ENCODE results near the gene EGFLAM. TPM values are rescaled to one million over a fixed set of nuclear protein-coding genes. Genes with fewer than 3 reads are reported as not detected.

The EGFLAM gene
- polyA plus RNA-seq, 1 donor from 2014 or later: not detected

DNA sequence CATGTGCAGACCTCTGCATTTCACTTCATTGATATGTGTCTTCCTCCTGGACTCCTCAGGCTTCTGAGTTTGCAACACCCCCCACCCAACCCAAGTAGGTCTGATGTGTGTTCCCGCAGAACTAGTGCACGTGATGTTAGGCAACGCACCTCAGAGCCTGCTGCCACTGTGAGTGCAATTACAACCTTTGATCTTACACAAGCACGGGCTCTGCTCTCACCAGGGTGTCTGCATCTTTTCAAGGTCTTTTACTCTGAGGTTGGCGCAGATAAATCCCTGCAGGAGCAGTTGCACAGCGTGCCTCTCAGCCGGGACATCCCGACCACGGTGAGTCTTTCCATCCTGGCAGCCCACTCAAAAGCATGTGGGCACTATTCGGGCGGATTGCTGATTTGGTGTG is 80.1 kb downstream of the EGFLAM start:
- H3K79me2 ChIP-seq (replicated peaks; ENCODE audit: insufficient read depth, low read length): no peaks in the 10 kb centered on the region
- no peak for TF ChIP-seq EZH2 (IDR thresholded peaks at IDR 0.05; ENCODE audit: borderline replicate concordance, insufficient read depth, low read length, poor library complexity, severe bottlenecking)
- no peak for TF ChIP-seq TAF1 (IDR thresholded peaks at IDR 0.05; ENCODE audit: low read depth)
- TF ChIP-seq, protein P1, sequence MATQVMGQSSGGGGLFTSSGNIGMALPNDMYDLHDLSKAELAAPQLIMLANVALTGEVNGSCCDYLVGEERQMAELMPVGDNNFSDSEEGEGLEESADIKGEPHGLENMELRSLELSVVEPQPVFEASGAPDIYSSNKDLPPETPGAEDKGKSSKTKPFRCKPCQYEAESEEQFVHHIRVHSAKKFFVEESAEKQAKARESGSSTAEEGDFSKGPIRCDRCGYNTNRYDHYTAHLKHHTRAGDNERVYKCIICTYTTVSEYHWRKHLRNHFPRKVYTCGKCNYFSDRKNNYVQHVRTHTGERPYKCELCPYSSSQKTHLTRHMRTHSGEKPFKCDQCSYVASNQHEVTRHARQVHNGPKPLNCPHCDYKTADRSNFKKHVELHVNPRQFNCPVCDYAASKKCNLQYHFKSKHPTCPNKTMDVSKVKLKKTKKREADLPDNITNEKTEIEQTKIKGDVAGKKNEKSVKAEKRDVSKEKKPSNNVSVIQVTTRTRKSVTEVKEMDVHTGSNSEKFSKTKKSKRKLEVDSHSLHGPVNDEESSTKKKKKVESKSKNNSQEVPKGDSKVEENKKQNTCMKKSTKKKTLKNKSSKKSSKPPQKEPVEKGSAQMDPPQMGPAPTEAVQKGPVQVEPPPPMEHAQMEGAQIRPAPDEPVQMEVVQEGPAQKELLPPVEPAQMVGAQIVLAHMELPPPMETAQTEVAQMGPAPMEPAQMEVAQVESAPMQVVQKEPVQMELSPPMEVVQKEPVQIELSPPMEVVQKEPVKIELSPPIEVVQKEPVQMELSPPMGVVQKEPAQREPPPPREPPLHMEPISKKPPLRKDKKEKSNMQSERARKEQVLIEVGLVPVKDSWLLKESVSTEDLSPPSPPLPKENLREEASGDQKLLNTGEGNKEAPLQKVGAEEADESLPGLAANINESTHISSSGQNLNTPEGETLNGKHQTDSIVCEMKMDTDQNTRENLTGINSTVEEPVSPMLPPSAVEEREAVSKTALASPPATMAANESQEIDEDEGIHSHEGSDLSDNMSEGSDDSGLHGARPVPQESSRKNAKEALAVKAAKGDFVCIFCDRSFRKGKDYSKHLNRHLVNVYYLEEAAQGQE (IDR thresholded peaks at IDR 0.05; ENCODE audit: borderline replicate concordance): no peak
- TF ChIP-seq EP300 (conservative IDR thresholded peaks at IDR 0.05; ENCODE audit: poor library complexity, severe bottlenecking): no peak
- TF ChIP-seq RAD21 (conservative IDR thresholded peaks at IDR 0.05): no peak
- TF ChIP-seq MXI1 (conservative IDR thresholded peaks at IDR 0.05; ENCODE audit: poor library complexity, severe bottlenecking): no peak
- TF ChIP-seq, protein P2, sequence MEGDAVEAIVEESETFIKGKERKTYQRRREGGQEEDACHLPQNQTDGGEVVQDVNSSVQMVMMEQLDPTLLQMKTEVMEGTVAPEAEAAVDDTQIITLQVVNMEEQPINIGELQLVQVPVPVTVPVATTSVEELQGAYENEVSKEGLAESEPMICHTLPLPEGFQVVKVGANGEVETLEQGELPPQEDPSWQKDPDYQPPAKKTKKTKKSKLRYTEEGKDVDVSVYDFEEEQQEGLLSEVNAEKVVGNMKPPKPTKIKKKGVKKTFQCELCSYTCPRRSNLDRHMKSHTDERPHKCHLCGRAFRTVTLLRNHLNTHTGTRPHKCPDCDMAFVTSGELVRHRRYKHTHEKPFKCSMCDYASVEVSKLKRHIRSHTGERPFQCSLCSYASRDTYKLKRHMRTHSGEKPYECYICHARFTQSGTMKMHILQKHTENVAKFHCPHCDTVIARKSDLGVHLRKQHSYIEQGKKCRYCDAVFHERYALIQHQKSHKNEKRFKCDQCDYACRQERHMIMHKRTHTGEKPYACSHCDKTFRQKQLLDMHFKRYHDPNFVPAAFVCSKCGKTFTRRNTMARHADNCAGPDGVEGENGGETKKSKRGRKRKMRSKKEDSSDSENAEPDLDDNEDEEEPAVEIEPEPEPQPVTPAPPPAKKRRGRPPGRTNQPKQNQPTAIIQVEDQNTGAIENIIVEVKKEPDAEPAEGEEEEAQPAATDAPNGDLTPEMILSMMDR (IDR thresholded peaks at IDR 0.05; ENCODE audit: poor library complexity, severe bottlenecking): no peak
- TF ChIP-seq SMC3 (conservative IDR thresholded peaks at IDR 0.05; ENCODE audit: poor library complexity): no peak
- TF ChIP-seq POLR2AphosphoS5 (IDR thresholded peaks at IDR 0.05): no peak

GRCh38 chr5:38339446-38339845 is 81.1 kb downstream of the EGFLAM start:
- no peaks in the 10 kb centered on the region for H3K9me2 ChIP-seq (ENCODE audit: insufficient read depth, low read length)
- no peaks in the 10 kb centered on the region for H3F3A ChIP-seq (ENCODE audit: insufficient read depth, low read length, poor library complexity, severe bottlenecking)
- H2AFZ ChIP-seq (ENCODE audit: low read depth, low read length): no peak overlapping the region
- H3K27me3 ChIP-seq (ENCODE audit: insufficient read depth, low read depth, low read length): no peaks in the 10 kb centered on the region
- TF ChIP-seq, protein P2 (IDR thresholded peaks at IDR 0.05; ENCODE audit: poor library complexity, severe bottlenecking): no peak
- TF ChIP-seq EZH2 (IDR thresholded peaks at IDR 0.05; ENCODE audit: borderline replicate concordance, insufficient read depth, low read length, poor library complexity, severe bottlenecking) (no peak), POLR2AphosphoS5 (IDR thresholded peaks at IDR 0.05) (no peak), MXI1 (conservative IDR thresholded peaks at IDR 0.05; ENCODE audit: poor library complexity, severe bottlenecking) (no peak), RAD21 (conservative IDR thresholded peaks at IDR 0.05) (no peak), TAF1 (IDR thresholded peaks at IDR 0.05; ENCODE audit: low read depth) (no peak), SMC3 (conservative IDR thresholded peaks at IDR 0.05; ENCODE audit: poor library complexity) (no peak), EP300 (conservative IDR thresholded peaks at IDR 0.05; ENCODE audit: poor library complexity, severe bottlenecking) (no peak)
- TF ChIP-seq, protein P1 (IDR thresholded peaks at IDR 0.05; ENCODE audit: borderline replicate concordance): no peak
- H3K79me2 ChIP-seq (replicated peaks; ENCODE audit: insufficient read depth, low read length): no peaks in the 10 kb centered on the region
- no peak overlapping the region for H3K4me2 ChIP-seq (ENCODE audit: low read length)
- no peaks in the 10 kb centered on the region for H3K9me3 ChIP-seq (ENCODE audit: low read length)
- H3K9ac ChIP-seq (ENCODE audit: low read length): no peak overlapping the region
- no peak overlapping the region for H3K27ac ChIP-seq (ENCODE audit: low read length)
- no peaks in the 10 kb centered on the region for H4K20me1 ChIP-seq (ENCODE audit: insufficient read depth)
- H3K36me3 ChIP-seq (ENCODE audit: insufficient read depth, low read length): no peaks in the 10 kb centered on the region
- H3K4me3 ChIP-seq (ENCODE audit: low read length): no peak overlapping the region

More for the DNA sequence above, 80.1 kb downstream of the EGFLAM start:
- Histone ChIP-seq H3K9me3 (ENCODE audit: low read length) (no peaks in the 10 kb centered on the region), H3K9me2 (ENCODE audit: insufficient read depth, low read length) (no peaks in the 10 kb centered on the region), H3K4me3 (ENCODE audit: low read length) (no peak overlapping the region), H3K27ac (ENCODE audit: low read length) (no peak overlapping the region), H3K9ac (ENCODE audit: low read length) (no peak overlapping the region), H3F3A (ENCODE audit: insufficient read depth, low read length, poor library complexity, severe bottlenecking) (no peaks in the 10 kb centered on the region), H2AFZ (ENCODE audit: low read depth, low read length) (no peak overlapping the region), H3K27me3 (ENCODE audit: insufficient read depth, low read depth, low read length) (no peaks in the 10 kb centered on the region), H3K36me3 (ENCODE audit: insufficient read depth, low read length) (no peaks in the 10 kb centered on the region), H4K20me1 (ENCODE audit: insufficient read depth) (no peaks in the 10 kb centered on the region), H3K4me2 (ENCODE audit: low read length) (no peak overlapping the region)

All from neural cell (in vitro differentiated cells).